ENCODE data around the gene CEP135. TPM values are rescaled to one million over a fixed set of nuclear protein-coding genes. Genes with fewer than 3 reads are reported as not detected.
"Not testable (repeated sequence)": the region's sequence is repeated elsewhere in the genome, so short reads cannot be mapped to it uniquely, and the experiment has no call there.

Gene CEP135
- 7.0 and 10.9 TPM in 2 replicates for polyA plus RNA-seq (2014; cell fraction: cytosol; rRNA removed)
- polyA plus RNA-seq (2014; cell fraction: nucleus; rRNA removed): 9.7 and 16.1 TPM in 2 replicates

DNA sequence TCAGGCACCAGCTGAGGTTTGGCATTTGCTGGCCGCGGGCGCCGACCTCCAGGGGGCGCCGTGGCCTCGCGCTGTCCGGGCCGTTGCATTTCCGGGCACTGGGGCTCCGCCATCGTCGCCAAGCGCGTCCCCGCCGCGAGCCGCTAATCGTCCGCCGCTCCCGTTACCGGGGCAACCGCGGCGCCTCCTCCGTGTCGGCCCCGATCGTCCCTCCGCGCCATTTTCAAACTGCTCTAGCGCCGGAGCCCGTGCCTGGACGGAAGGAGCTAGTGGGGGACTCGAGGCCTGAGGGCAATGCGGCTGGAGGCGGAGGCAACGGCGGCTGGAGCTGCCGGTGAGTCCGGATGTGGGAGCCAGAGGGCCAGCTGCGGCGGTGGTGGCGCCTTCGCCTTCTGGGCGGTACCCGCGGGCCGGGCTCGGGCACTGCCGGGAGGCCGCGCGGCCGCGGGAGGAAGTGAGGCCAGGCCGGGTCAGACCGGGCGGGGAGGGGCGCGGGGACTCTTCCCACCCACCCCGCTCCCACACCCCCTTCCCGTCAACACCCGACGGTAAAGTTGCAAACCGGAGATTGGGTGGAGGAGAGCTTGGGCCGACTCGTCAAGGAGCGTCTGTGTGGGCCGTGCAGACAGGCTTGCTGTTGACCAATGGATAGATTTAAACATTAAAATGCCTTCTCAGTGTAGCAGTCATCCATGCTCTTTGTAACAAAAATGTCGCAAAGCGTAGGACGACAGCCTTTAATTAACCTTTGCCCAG lies at the start of gene CEP135:
Gene CEP135 (plus strand): TSS at position 220 of the 756 bp plus-strand sequence. CDS start 3,186 bp downstream, outside the sequence.
- DNase-seq (ENCODE audit: low spot score): peak; percentile 89

GRCh38 chr4:55902677-55903076 lies 46.1 kb upstream of the CEP135 start:
- no peak for DNase-seq (ENCODE audit: low spot score)

DNA sequence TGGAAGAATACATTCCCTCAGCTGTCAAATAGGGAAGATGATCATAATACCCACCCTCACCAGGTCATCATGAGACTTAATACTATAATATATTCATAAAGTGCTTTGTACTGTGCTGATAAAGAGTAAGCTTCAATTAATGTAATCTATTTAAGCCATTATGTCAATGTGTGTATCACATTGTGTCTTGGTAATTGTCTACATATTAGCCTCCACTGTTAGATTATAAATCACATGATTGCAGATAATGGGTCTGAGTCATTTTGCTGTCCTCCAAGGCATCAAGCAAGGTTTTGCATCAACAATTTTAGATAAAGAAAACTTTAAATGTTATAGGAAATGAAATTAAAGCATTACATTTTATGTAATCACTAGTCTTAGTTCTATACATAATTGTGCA lies 45.2 kb upstream of the CEP135 start:
- no peak for DNase-seq (ENCODE audit: low spot score)

GRCh38 chr4:55904576-55904975 lies 44.2 kb upstream of the CEP135 start:
- DNase-seq (ENCODE audit: low spot score): no peak

DNA sequence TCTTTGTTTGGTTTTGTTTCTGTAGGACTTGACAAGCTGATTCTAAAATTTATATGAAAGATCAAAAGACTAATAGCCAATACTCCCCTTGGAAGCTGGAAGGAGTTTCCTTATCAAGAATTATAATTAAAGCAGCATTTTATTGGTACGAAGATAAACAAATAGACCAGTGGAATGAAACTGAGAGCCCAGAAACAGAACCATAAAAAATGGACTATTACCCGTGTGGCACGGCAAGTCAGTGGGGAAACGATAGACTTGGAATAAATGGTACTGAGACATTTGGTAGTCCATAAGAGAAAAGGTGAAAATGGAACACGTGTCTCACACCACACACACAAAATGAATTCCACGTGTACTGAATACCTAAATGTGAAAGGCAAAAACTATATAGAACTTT lies 42.4 kb upstream of the CEP135 start:
- DNase-seq (ENCODE audit: low spot score): no peak

DNA sequence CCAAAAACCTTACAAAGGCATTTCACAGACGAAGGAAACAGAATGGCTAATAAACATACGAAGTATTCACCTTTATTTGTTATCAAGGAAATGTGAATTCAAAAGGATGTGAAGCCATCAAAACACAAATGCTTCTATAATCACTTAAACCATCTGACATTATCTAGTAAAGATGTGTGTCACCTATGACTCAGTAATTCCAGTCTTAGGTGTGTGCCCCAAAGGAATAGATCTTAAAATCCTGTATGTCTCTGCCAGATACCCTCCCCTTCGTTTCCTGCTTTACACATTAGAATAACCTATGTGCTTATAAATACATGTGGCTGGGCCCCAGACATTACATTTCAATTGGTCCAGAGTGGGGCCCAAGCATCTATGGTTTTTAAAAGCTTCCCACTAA lies 41.8 kb upstream of the CEP135 start:
- no peak for DNase-seq (ENCODE audit: low spot score)

DNA sequence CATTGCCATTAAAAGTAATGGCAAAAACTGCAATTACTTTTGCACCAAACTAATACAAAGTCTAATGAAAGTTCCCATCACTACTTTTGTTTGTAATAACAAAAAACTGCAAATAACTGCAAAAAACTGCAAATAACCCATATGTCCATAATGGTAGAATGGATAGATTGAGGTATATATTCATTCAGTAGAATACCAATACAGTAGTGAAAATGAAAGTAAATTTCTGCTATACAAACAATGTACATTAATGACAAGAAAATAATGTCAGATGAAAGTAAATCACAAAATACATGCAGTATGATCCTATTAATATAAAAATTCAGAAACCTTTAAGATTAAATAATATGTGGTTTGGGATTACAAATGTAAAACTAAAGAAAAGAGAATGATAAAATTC lies 41.3 kb upstream of the CEP135 start:
- DNase-seq (ENCODE audit: low spot score): no peak

GRCh38 chr4:55910140-55910539 lies 38.6 kb upstream of the CEP135 start:
- DNase-seq (ENCODE audit: low spot score): no peak

GRCh38 chr4:55912249-55912648 lies 36.5 kb upstream of the CEP135 start:
- no peak for DNase-seq (ENCODE audit: low spot score)

DNA sequence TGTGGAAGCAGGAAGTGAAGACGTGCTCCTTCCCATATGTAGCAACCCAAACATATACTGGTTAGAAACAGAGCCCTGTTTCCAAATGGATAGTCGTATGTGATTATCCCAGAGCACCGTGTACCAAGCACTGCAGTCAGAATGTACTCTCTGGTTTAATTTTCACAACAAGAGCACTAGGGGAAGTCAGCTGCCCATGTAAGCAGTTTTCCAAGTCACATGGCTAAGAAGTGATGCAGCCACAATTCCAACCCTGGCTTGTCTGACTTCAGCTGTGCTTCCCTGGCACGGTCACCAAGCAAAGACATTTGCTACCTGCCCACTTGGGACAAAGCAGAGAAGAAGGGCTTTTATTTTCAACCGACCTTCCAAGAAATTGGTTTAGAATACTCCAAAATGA lies 28.2 kb upstream of the CEP135 start:
- DNase-seq (ENCODE audit: low spot score): no peak

DNA sequence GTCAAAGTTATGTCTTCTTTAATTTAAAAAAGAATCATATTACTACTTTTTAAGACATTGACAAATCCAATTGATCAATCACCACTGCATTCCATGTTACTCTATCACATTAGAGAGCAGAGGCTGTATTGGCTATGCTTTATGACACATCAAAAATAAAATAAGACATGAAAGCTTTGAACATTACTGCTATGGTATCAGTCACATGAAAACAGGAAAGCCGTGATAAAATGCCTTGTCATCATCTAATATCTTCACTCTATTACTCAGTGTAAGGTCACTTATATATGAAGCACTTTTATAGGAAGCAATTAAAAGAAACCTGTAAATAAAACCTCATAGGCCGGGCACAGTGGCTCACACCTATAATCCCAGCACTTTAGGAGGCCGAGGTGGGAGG lies 27.7 kb upstream of the CEP135 start:
- no peak for DNase-seq (ENCODE audit: low spot score)

GRCh38 chr4:55925241-55925640 lies 23.5 kb upstream of the CEP135 start:
- DNase-seq (ENCODE audit: low spot score): no peak

GRCh38 chr4:55926610-55927009 lies 22.1 kb upstream of the CEP135 start:
- no peak for DNase-seq (ENCODE audit: low spot score)

DNA sequence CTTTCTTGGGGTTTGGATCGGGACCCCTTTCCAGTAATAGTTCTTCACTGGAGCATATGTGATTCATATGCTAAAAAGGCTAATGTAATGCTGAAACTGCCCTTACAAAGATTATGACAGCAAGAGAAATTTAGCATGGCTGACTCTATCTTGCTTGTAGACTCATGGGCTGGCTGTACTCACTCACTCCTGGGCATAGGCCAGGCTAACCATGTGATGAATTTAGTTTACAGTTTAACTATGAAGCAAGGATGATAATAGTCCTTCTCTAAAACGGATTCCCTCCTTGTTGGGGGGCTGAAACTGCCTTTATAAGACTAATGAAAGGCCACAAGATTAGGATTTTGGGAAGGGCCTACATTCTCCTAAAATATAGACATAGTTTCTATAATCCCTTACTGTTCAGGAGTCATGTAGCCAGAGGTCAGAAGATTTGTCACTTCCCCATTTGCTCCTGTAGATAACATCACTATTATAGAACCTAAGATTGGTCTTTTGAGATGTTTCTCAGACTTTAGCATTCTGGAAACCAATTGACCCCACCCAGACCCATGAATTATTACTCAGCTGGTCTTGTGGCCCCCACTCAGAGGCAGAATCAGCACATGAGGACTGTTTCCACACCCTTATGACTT lies 20.8 kb upstream of the CEP135 start:
- no peak for DNase-seq (ENCODE audit: low spot score)

DNA sequence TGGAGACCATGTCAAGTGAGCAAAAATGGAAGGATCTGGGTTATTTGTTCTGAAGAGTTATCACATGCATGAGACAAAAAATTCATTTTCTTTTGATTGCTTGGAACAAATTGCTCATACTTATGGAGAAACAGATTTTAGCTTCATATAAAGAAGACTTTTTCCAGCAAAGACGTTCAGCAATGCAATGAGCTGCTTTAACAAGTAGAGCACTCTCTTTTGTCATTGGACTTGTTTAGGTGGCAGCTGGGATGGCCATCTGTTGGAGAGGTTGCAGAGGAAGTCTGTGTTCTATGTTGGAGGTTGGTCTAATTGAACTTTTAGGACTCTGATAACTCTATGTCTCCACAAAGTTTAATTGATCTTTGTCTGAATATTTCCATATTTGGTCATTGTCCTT lies 19.9 kb upstream of the CEP135 start:
- DNase-seq (ENCODE audit: low spot score): no peak

GRCh38 chr4:55931043-55931442 lies 17.7 kb upstream of the CEP135 start:
- DNase-seq (ENCODE audit: low spot score): no peak

- DNase-seq (ENCODE audit: low spot score): no peak
Observed at GRCh38 chr4:55931833-55932232, 16.9 kb upstream of the CEP135 start.

DNA sequence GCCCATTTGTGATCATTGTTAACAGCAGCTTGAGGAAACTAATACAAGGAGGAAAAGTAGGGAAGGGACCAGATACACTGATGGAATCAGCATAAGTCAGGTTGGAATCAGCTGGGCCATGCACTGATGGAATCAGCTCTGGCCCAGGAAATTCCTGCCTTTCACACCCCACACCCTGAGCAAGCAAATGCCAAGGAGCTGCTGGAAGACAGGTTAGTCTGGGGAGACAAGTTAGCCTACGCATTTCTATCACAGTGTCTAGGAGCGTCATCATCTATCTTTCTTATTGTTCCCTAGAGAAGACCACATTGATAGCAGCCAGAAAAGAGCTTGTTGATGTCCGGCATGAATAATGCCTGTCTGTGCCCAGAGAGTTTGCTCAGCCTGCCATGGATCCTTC lies 16.2 kb upstream of the CEP135 start:
- DNase-seq (ENCODE audit: low spot score): no peak

DNA sequence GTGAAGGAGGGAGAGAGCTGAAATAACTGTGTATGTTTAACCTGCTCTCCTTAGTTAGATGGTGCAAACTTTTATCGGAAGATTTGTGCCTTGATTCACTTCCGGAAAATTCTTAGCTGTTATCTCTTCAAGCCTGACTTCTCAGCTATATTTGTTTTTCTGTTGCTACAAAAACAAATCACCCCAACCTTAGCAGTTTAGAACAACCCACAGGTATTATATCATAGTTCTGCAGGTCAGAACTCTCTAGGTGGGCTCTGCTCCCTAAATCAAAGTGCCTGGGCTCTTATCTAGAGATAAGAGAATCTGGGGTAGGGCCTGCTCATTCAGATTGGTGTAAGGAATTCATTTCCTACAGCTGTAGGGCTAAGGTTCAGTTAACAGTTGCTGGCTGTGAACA lies 15.1 kb upstream of the CEP135 start:
- DNase-seq (ENCODE audit: low spot score): no peak

- not testable (repeated sequence) for DNase-seq (ENCODE audit: low spot score)
Observed at GRCh38 chr4:55935907-55936306, 12.8 kb upstream of the CEP135 start.

GRCh38 chr4:55938481-55938880 lies 10.3 kb upstream of the CEP135 start:
- no peak for DNase-seq (ENCODE audit: low spot score)

GRCh38 chr4:55939421-55939820 lies 9.3 kb upstream of the CEP135 start:
- no peak for DNase-seq (ENCODE audit: low spot score)

DNA sequence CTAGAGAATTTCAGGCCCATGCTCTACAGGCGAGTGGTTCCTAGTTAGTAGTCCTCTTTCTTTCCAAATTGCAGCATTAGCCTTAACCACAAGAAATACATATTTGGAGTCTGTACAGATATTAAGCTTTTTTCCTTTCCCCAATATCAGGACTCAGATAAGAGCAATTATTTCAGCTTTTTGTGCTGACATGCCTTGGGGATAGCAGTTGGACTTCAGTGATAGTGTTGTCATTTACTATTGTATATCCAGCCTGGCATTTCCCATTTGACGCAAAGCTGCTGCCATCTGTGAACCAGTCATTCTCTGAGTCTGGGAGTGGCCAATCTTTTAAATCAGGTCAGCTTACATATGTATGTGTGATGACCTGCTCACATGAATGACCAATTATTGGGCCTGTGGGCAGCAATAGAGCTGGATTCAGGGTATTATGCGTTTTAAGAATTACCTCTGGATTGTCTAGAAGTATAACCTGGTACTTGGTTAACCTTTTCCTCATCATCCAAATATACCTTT lies 6.8 kb upstream of the CEP135 start:
- no peak for DNase-seq (ENCODE audit: low spot score)

All from SK-N-DZ (cell line).